ENCODE results near the gene ACSF3.

The ACSF3 gene

GRCh38 chr16:89096042-89096717 is 2.5 kb downstream of the ACSF3 start:
- no peak for DNase-seq

DNA sequence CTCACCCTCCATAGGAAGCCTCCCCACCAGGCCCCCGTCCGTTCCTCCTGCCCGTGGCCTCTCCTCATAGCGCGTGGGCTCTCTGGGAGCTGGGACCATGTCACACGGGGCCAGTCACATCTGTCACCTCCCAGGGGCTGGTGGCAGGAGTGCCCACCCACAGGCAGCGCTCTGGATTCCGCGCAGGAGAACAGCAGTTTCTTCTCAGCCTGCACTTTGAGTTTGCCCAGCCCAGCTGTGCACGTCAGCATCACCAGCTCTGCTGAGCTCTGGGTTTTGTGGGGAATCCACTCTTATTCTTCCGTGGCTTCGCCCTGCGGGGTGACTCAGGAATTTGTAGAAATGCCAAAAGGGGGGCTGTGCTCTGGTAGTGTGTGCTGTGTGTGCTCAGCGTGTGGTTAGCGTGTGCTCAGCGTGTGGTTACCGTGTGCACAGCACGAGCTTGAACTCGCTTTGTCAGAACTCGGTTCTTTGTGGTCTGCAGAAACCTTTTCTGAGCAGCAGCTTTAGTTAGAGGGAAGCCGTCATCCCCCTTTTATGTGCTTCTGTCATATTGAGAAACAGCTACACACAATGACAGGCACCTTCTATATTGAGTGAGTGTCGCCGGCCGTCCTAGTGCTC is 3.2 kb downstream of the ACSF3 start:
- DNase-seq = no peak

GRCh38 chr16:89097392-89097772 is 3.7 kb downstream of the ACSF3 start:
- no peak for DNase-seq

- DNase-seq = no peak
These were observed 5.2 kb downstream of the ACSF3 start for GRCh38 chr16:89098767-89099430.

DNA sequence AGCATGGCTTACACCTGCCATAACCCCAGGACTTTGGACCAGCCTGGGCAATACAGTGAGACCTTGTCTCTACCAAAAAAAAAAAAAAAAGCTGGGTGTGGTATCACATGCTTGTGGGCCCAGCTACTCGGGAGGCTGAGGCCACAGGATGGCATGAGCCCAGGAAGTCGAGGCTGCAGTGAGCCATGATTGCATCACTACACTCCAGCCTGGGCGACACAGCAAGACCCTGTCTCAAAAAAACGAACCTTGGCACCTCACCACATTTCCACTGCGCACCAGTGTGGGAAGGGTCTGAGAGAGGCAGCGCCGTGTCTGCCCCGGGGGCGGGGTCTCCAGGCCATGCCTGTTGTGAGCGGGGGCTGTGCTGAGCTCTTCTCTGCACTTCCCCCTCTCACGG is 6.3 kb downstream of the ACSF3 start:
- DNase-seq = no peak

GRCh38 chr16:89100601-89101302 is 7.1 kb downstream of the ACSF3 start:
- DNase-seq = no peak

DNA sequence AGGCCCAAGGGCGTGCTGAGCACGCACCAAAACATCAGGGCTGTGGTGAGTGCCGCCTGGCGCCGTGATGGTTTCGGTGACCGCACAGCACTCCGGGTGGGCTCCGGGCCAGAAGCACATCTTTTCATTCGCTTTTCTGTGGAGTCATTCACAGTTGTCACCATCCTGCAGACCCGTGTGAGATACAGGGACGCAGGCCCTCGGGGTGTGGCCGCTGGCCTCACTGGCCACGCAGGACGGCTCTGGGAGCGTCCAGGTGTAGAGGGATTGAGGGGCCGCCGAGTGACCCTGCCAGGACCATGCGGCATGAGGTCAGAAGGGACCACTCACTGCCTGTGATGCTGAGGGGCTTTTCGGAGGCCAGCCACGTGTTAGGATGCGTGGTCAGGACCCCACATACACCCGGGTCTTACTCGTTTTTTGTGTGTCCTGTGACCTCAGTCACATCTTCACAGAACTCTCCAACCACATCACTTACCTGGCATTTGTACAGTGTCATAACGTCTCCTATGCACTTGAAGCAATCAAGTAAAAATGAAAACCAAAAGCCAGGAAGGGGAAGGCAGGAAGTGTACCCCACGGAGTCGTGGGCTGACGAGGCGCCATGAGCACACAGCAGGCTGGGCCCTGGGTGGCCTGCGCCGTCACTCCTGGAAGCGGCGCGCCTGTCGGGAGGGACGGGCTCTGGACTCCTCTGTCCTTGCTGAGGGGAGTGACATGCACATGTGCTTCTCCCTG is 7.8 kb downstream of the ACSF3 start:
- no peak for DNase-seq

GRCh38 chr16:89102041-89102471 is 8.4 kb downstream of the ACSF3 start:
- DNase-seq = no peak

DNA sequence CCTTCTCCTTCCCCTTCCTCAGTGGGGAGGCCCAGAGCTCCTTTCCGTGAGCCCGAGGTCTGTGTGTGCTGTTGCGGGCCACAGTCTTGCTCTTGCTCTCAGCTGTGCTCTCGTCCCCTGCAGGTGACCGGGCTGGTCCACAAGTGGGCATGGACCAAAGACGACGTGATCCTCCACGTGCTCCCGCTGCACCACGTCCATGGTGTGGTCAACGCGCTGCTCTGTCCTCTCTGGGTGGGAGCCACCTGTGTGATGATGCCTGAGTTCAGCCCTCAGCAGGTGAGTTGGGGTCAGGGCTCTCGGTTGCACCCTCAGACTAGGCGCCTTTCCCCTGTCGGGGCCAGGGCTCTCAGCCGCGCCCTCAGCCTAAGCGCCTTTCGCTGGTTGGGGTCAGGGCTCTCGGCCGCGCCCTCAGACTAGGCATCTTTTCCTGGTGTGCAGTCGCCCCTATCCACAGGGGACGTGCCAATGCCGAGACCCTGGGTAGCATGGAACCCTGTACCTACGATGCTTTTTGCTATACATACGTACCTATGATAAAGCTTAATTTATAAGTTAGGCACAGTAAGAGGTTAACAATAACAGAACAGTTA is 8.9 kb downstream of the ACSF3 start:
- DNase-seq = no peak

- DNase-seq = no peak
These were observed 9.5 kb downstream of the ACSF3 start for GRCh38 chr16:89103156-89103555.

DNA sequence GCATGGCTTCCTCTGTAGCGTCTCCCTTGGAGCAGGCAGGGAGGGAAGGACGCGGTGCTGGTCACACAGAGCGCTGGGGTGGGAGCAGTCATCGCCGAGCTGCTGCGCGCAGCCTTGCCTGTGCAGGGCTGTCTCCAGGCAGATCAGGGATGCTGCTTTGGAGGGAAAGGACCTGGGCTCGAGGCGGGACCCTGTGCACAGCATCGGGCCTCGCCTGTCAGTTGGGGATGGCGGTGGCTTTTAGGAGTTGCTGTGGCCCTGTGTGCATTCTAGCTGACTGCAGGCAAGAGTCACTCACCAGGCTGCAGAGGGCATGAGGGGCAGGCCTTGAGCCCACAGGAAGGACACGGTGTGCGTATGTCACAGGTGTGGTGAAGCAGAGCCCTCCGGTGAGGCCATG is 10.1 kb downstream of the ACSF3 start:
- DNase-seq = no peak

- DNase-seq = no peak
These were observed 10.7 kb downstream of the ACSF3 start for GRCh38 chr16:89104303-89104702.

DNA sequence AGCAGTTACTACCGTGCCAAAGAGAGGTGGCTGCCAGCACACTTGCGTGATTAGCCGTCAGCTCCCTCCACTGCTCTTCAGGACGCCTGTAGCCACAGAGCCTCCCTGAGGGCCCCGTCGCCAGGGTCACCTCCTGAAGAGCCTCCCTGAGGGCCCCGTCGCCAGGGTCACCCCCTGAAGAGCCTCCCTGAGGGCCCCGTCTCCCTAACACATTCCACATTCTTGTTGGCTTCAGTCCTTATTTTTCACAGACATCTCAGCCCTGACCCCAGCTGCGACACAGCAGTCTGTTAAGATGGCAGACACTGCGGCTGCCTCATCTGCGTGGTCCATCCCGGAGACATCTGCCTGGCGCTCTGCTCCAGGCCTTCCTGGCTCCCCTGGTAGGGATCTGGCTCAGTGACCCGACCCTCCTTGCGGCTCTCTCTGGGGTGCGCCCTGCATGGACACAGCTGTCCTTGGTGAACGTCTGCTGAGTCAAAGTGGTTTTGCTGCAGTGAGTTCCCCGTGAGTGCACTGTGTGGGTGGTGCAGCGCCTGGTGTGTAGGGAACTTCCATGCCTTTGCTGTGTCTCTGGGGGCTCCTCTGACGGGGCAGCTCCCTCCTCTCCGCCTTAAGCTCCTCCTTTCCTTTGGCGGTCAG is 11.4 kb downstream of the ACSF3 start:
- no peak for DNase-seq

GRCh38 chr16:89105599-89106151 is 12.0 kb downstream of the ACSF3 start:
- no peak for DNase-seq

DNA sequence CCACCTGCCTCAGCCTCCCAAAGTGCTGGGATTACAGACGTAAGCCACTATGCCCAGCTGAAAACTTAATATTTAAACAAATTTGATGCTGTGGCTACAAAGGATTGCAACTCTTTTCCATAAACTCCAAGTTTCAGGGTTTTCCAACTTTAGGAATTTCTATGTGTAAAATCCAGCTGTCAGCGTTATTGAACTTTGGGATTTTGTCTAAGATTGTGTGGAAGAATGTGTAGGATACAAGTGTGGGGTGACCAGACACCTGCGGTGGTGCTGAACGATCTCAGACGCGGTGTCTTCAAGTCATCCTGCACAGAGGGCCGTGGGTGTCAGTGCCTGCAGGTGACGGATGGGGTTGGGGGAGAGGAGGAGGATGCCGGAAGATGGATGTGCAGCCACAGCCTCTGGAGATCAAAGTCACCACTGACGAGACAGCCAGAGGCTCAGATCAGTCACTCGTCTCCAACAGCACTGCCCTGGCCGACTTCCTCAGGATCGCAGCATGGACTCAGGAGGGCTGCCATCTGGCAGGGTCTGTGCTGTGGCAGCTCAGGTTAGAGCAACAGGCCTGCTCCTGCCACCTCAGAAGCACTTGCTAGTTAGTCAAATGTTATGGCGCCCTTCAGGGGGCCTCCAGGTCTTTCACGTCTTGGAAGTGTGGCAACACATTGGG is 13.0 kb downstream of the ACSF3 start:
- no peak for DNase-seq

DNA sequence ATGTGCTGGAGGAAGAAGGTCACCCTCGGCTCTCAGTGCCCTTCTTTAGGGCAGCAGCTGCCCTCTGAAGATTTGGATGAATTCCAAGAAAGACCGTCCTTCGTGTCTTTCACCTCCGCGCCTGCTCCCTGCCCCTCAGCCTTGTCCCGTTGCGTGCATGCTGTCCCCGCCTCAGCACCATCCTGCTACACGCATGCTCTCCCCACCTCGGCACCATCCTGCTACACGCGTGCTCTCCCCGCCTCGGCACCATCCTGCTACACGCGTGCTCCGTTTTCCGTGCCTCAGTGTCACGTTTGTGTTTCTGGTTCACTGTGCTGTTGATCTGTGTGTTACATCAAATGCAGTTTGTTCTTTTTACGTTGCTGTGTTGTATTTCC is 13.5 kb downstream of the ACSF3 start:
- DNase-seq = no peak

DNA sequence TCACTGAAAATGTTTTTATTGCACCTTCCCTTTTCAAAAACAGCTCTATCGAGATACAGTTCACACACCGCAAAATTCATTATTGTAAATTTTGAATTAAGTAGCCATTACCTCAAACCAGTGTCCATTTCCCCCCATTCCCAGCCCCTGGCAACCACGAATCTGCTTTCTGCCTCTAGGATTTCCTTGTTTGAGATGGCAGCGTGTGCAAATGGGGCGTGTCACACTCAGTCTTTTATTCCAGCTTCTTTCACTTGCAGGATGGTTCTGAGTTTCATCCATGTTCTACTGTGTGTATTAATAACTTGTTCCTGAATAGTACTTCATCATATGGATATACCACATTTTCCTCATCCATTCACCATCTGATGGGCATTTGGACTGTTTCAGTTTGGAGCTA is 14.8 kb downstream of the ACSF3 start:
- no peak for DNase-seq

DNA sequence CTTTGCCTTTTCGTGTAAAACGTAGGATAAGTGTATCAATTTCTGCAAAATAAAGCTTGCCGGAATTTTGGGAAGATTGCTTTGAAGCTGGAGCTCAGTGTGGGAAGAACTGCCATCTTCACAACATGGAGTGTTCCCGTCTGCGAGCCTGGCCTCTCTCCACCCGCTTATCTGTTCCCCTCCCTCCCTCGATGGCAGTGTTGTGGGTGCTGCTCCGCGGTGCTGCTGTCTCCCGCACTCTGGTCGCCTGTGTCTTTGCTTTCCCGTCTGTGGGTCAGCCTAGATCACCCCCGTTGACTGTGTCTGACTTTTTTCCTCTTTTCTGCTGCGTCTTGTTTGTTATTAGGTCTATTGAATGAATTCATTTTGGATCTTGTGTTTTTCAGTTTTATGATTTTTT is 17.0 kb downstream of the ACSF3 start:
- no peak for DNase-seq

DNA sequence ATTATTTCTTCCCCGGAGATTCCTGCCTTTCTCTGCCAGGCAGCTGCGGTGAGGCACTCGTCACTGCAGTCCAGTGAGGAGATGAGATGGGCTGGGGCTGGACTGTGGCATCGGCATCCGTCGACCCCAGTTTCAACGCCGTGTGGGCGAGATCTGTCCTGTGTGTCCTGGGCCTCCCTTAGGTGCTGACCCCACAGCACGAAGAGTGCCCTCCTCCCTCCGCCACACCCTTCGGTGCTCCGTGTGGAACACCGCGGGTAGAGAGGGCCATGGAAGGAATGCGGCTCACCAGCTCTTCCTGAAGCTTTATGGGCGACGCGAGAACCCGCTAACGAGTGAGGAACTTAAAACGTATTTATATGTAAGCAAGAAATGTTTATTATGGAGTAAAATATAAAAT is 17.6 kb downstream of the ACSF3 start:
- no peak for DNase-seq

- DNase-seq = no peak
These were observed 18.9 kb downstream of the ACSF3 start for GRCh38 chr16:89112377-89113151.

All from SW 1271 (cell line).